ENCODE data around the gene MAP4K2.

The MAP4K2 gene

GRCh38 chr11:64744544-64745188 lies 58.3 kb downstream of the MAP4K2 start:
- H3K4me3 ChIP-seq (ENCODE audit: low read length) = peak overlapping the region; percentile 46
- no peak for TF ChIP-seq CTCF (conservative IDR thresholded peaks at IDR 0.05; ENCODE audit: low read depth, low read length)
- no peak for DNase-seq (ENCODE audit: low read depth)

DNA sequence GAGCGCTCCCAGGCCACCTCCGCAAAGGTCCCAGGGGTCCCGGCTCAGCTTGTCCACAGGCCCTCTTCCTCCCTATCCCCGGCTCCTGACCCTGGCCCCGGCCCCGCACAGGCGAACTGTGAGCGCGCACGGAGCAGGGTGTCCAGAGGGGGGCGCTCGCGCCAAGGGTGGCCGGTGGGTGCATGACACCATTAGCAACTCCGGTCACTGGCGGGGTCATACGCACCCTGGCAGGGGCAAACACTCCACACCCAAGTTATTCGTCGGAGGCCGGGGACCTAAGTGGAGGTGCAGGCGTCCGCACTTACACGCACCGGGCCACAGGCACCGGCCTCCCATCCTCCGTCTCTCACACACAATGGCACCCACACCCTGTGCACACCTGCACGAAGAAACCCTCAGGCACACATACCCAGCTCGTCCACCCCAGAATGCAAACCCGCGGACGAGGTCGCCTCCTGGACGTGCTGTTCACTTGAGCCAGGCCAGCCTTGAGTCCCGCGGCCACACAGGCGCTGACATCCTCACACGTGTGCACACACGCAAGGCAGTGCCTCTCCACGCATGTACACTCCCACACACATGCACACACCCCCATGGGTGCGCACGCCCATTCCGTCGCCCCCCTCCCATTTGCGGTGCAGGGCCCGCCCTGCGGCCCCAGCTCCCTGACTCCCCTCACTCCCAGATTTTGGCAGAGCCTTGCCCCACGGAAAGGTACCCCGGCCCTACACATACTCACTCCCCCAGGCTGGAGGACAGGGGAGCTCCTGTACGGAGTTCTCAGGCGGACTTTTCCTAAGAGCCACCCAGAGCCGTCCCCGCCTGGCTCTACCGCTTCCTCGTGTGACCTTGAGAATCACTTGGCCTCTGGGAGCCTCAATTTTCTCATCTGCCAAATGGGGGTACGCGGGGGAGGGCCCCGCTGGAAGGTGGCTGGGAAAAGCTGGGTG lies 59.1 kb downstream of the MAP4K2 start, which contains the start of gene RASGRP2:
Gene RASGRP2, minus strand, starts transcription at position 552 of the 953 bp plus-strand sequence. CDS start 1,276 bp downstream, outside the sequence.
- peak; percentile 74 for TF ChIP-seq CTCF (conservative IDR thresholded peaks at IDR 0.05; ENCODE audit: low read depth, low read length)
- no peak for DNase-seq (ENCODE audit: low read depth)
- peak within 1 kb of the TSS; percentile 46 for H3K4me3 ChIP-seq (ENCODE audit: low read length)

DNA sequence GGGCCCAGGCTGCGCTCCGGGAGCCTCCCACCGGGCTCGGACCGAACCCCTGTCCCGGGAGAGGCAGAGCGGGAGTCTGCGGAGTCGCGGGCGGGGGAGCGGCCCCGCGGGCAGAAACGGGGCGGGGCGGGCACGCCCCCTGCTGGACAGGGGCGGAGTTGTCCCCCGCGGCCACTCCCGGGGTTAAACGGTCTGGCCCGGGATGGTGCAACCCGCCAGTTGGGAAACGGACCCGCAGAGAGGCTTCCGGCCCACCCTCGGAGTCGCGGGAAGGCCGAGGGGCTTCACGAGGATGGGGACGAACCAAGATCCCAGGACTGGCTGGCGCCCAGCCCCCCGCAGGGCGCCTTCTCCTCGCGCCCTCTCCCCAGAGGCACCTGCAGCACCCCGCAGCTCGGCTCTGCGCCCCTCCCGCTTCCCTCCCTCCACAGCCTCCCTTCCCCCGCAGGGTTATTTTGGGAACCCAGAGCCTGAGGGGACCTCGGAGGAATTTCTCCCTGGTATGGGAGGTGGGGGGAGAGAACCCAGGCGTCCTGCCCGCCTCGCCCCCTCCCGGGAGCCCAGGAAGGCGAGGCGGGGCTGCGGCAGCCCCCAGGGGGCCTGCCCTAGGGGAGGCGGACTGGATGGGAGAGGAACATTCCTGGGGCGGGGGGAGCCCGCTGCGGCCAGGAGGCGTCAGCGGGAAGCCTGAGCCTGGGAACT lies 60.0 kb downstream of the MAP4K2 start:
- peak overlapping the region; percentile 12 for H3K4me3 ChIP-seq (ENCODE audit: low read length)
- no peak for DNase-seq (ENCODE audit: low read depth)
- TF ChIP-seq CTCF (conservative IDR thresholded peaks at IDR 0.05; ENCODE audit: low read depth, low read length) = peak; percentile 78

DNA sequence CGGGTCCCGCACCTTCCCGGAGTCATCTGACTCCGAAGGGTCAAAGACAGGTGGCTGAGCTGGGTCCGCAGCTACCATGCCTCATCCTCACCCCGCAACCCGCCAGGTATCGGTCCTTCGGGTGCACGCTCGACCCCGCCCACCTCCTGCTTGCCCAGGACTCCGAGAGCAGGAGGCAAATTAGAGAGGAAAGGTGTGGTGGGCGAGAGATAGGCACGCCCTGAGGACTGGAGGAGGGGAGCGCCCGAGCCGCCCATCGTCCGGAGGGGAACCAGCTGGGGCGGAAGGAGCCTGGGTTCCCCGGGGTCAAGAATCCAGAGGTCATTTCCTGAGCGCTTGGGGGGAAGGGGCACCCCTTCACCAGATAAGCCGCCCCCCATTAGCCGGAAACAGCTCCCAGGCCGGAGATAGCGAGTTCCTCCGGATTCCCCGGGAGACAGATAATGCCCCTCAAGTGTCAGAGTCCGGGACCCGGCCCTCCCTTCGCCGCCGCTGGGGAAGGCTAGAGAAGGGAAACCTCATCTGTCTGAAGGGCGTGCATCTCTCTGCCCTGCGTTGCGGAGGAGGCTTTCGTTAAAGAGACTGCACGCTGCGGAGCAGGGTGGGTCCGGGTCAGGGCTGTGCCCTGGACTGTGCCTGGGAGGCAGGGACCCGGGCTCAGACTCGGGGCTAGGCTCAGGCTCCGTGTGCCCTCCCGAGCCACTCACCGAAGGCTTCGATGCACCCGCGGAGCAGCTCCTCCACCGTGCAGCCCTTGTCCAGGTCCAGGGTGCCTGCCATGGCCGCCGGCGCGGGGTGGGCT lies 60.7 kb downstream of the MAP4K2 start:
- TF ChIP-seq CTCF (conservative IDR thresholded peaks at IDR 0.05; ENCODE audit: low read depth, low read length) = no peak
- no peak for DNase-seq (ENCODE audit: low read depth)
- no peak overlapping the region for H3K4me3 ChIP-seq (ENCODE audit: low read length)

GRCh38 chr11:64741375-64742086 lies 61.5 kb downstream of the MAP4K2 start:
- TF ChIP-seq CTCF (conservative IDR thresholded peaks at IDR 0.05; ENCODE audit: low read depth, low read length) = no peak
- no peak overlapping the region for H3K4me3 ChIP-seq (ENCODE audit: low read length)
- DNase-seq (ENCODE audit: low read depth) = no peak

GRCh38 chr11:64739871-64740270 lies 63.1 kb downstream of the MAP4K2 start:
- no peak overlapping the region for H3K4me3 ChIP-seq (ENCODE audit: low read length)
- no peak for TF ChIP-seq CTCF (conservative IDR thresholded peaks at IDR 0.05; ENCODE audit: low read depth, low read length)
- DNase-seq (ENCODE audit: low read depth) = no peak

Measured in retinal pigment epithelial cell (primary cell).